LNCaP clone FGC (cell line): ENCODE data around the gene CD2.

Experiments
- DNase-seq: peaks from one replicate; pipeline ENCODE4 v3.0.0-alpha.2; 2011; ENCODE audit warnings: low read depth
- H3K4me3 ChIP-seq: 2 replicates; pipeline ENCODE4 v1.5.1; 2011; ENCODE audit warnings: mild to moderate bottlenecking, low read depth, low read length, control low read depth
- TF ChIP-seq, protein P1 (sequence below): IDR thresholded peaks from 2 replicates; pipeline ENCODE4 v1.5.1; 2012; ENCODE audit warnings: mild to moderate bottlenecking; ENCODE audit not compliant: control insufficient read depth, insufficient read depth; ENCODE audit errors: extremely low read depth

CD2 gene, protein sequence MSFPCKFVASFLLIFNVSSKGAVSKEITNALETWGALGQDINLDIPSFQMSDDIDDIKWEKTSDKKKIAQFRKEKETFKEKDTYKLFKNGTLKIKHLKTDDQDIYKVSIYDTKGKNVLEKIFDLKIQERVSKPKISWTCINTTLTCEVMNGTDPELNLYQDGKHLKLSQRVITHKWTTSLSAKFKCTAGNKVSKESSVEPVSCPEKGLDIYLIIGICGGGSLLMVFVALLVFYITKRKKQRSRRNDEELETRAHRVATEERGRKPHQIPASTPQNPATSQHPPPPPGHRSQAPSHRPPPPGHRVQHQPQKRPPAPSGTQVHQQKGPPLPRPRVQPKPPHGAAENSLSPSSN

DNA sequence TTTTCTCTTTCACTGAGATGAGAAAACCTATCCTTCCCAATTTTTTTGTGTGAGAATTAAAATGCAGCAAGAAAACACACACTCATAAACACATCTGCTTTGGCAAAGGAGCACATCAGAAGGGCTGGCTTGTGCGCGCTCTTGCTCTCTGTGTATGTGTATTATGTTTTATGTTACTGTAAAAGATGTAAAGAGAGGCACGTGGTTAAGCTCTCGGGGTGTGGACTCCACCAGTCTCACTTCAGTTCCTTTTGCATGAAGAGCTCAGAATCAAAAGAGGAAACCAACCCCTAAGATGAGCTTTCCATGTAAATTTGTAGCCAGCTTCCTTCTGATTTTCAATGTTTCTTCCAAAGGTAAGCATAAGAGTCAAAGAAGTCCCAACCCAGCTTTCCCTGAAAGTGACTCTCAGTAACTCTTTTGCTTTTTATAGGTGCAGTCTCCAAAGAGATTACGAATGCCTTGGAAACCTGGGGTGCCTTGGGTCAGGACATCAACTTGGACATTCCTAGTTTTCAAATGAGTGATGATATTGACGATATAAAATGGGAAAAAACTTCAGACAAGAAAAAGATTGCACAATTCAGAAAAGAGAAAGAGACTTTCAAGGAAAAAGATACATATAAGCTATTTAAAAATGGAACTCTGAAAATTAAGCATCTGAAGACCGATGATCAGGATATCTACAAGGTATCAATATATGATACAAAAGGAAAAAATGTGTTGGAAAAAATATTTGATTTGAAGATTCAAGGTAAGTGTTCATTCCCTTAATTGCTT lies at the start of gene CD2:
CD2 (plus strand) TSS at position 233 of the 780 bp plus-strand sequence; CDS start at position 296, 63 bp downstream.
- no peak for DNase-seq
- no peak within 1 kb of the TSS for H3K4me3 ChIP-seq
- TF ChIP-seq, protein P1, sequence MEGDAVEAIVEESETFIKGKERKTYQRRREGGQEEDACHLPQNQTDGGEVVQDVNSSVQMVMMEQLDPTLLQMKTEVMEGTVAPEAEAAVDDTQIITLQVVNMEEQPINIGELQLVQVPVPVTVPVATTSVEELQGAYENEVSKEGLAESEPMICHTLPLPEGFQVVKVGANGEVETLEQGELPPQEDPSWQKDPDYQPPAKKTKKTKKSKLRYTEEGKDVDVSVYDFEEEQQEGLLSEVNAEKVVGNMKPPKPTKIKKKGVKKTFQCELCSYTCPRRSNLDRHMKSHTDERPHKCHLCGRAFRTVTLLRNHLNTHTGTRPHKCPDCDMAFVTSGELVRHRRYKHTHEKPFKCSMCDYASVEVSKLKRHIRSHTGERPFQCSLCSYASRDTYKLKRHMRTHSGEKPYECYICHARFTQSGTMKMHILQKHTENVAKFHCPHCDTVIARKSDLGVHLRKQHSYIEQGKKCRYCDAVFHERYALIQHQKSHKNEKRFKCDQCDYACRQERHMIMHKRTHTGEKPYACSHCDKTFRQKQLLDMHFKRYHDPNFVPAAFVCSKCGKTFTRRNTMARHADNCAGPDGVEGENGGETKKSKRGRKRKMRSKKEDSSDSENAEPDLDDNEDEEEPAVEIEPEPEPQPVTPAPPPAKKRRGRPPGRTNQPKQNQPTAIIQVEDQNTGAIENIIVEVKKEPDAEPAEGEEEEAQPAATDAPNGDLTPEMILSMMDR = no peak

DNA sequence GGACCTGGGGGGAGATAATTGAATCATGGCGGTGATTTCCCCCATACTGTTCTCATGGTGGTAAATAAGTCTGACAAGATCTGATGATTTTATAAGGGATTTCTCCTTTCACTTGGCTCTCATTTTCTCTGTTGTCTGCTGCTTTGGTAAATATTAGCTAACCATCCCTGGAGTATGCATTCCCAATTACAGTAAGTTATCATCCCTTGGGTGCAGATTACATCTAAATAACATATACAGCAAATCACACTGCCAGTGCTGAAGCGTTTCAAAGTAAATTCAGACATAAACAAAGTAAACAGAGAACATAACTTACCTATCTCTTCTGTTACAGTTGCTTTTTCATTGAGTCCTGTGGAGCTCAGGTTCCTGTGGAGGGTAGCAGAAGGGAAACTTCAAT lies 48.1 kb upstream of the CD2 start:
- TF ChIP-seq, protein P1 = no peak
- DNase-seq = no peak

DNA sequence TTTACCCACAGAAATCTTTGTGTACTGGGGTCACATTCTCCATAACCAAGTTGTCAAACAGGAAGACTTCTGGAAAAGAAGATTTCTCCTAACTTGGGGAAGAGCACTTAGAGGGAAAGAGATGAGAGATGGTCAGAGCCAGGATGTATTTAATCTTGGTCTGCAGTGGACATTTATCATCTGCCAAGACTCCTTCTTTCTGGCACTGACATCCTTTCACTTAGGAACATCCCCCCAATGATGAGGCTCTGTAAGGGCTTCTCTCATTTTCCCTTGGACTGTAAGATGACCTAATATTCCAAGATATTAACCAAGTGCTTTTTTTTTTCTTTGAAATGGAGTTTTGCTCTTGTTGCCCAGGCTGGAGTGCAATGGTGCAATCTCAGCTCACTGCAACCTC lies 47.4 kb upstream of the CD2 start:
- no peak overlapping the region for H3K4me3 ChIP-seq
- TF ChIP-seq, protein P1 = no peak
- DNase-seq = no peak

More for the DNA sequence above, 48.1 kb upstream of the CD2 start:
- H3K4me3 ChIP-seq = no peak overlapping the region

DNA sequence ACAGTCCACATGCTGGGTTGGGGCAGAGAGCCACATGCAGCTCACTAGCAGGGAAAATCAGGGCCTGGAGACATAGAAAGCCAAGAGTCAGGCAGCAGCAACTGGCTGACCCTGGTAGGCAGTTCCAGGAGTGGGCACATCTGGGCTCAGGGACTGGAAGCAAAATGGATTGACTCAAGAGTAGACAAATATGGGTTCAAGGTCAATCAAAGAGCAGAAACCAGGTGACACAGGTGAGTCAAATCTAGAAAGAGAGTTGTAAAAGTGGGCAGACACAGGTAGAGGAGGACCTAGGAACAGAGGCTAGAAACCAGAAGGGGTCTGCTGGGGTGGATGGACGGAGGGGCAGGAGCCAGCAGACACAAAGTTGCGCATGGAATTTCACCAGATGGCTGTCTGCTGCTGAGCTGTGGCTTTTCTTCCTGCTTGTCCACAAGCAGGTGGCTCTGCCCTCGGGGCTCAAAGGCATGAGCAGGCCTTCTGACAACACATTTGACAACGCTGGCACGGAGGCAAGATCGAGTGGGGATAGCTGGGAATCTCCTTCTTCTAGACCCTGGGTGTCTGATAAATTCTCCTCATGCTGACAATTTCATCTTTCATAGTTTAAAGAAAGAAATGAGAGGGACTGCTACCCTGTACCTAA lies 45.9 kb upstream of the CD2 start:
- TF ChIP-seq, protein P1 = no peak
- no peak for DNase-seq
- H3K4me3 ChIP-seq = no peak overlapping the region

DNA sequence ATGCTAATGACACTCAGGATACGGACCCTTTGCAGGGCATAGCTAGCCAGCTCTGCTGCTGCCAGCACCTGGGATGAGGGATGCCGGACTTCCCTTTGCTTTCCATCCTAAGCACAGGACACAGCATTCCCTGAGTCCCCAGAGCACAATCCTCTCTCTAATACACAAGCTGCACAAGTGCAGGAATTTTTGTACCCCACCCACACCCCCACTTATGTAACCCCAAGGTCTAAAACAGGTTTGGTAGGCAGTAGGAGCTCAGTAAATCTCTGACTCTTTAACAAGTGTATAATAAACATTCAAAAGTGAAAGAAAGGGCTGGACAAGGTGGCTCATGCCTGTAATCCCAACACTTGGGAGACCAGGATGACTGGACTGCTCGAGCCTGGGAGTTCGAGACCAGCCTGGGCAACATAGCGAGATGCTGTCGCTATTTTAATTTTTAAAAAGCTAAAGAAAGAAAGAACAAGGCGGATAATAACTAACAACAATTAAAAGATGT lies 44.5 kb upstream of the CD2 start:
- H3K4me3 ChIP-seq = no peak overlapping the region
- no peak for DNase-seq
- TF ChIP-seq, protein P1 = no peak

DNA sequence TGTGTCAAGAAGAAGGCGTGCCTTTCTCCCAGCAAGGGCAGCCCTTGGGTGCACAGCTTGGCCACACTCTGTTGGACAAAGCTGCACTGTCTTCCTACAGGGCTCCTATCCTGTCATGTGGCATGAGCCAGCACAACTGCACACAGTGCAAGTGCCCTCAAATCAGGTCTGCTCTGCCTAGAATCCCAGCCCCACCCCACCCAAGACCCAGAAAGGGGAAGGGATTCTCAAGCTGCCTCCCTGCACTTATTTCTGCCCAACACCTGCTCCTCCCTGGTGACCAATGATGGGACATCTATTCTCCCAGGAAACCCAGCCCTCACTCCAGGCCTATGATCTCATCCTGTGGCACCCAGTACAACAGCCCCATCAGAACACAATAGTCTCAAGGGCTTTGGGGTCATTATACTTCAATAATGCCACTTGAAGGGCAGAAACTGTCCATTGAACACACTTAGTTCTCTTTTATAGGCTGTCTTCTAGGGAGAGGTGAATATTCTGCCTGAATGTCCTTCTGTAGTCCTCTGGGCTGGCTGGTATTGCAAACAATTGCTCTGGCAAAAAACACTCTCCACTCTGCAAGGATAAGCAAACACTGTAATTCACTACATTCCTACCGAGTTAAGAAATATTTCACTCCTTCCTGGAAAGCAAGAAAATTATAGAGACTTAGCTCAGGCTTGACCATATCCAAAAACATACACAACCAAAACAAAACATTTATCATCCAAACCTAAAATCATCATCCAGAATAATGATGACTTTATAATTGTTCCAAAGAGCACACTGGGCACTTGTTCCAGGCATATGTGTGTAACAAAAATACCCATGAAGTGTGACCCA lies 43.6 kb upstream of the CD2 start:
- TF ChIP-seq, protein P1 = no peak
- no peak for DNase-seq
- H3K4me3 ChIP-seq = no peak overlapping the region
